GM23338 (cell line): Measurements from ENCODE around the gene OR2D3.

Experiments
- CREB1 ChIP-seq: fragments of 250-450 bp; sonication (Bioruptor Pico); IDR thresholded peaks from 2 replicates; pipeline ENCODE4 v1.5.0; 2020; ENCODE audit warnings: low read depth, mild to moderate bottlenecking, moderate library complexity
- EZH2 ChIP-seq: fragments of 200-600 bp; sonication (generic); IDR thresholded peaks from one replicate; pipeline ENCODE4 v1.8.0; 2017; ENCODE audit warnings: antibody characterized with exemption, mild to moderate bottlenecking, low read depth; ENCODE audit not compliant: unreplicated experiment
- EZH2phosphoT487 ChIP-seq: fragments of 200-600 bp; sonication (generic); IDR thresholded peaks from one replicate; pipeline ENCODE4 v1.8.1; 2018; ENCODE audit warnings: antibody characterized with exemption; ENCODE audit not compliant: unreplicated experiment
- JUNB ChIP-seq: IDR thresholded peaks from one replicate; pipeline ENCODE4 v1.6.1; 2016; ENCODE audit warnings: antibody characterized with exemption; ENCODE audit not compliant: unreplicated experiment
- NANOG ChIP-seq: IDR thresholded peaks from 2 replicates; pipeline ENCODE4 v1.6.1; 2016; ENCODE audit warnings: antibody characterized with exemption, borderline replicate concordance
- POLR2AphosphoS5 ChIP-seq: IDR thresholded peaks from 2 replicates; pipeline ENCODE4 v1.6.1; 2016; ENCODE audit warnings: antibody characterized with exemption, low read depth
- STAT1 ChIP-seq: IDR thresholded peaks from one replicate; pipeline ENCODE4 v1.6.1; 2016; ENCODE audit warnings: antibody characterized with exemption; ENCODE audit not compliant: unreplicated experiment
- ZNF114 ChIP-seq: fragments of 250-450 bp; sonication (Bioruptor Pico); IDR thresholded peaks from 2 replicates; pipeline ENCODE4 v1.5.0; 2020; ENCODE audit warnings: mild to moderate bottlenecking, moderate library complexity
- ZNF331 ChIP-seq: fragments of 250-450 bp; sonication (Bioruptor Pico); IDR thresholded peaks from 2 replicates; pipeline ENCODE4 v1.5.0; 2020; ENCODE audit warnings: low read depth, mild to moderate bottlenecking, moderate library complexity
- TF ChIP-seq, protein P1 (sequence below): IDR thresholded peaks from one replicate; pipeline ENCODE4 v1.6.1; 2018; ENCODE audit warnings: antibody characterized with exemption; ENCODE audit not compliant: unreplicated experiment
- TF ChIP-seq, protein P2 (sequence below), 2 experiments: fragments of 200-600 bp in 1 of 2; sonication (generic) in 1 of 2; conservative IDR thresholded peaks; 2 replicates each; pipeline versions ENCODE4 v1.5.1 to v1.6.1; 2016 to 2017; ENCODE audit warnings: antibody characterized with exemption in 2 of 2, low read depth in 2 of 2, mild to moderate bottlenecking in 2 of 2, moderate library complexity in 1 of 2
- TF ChIP-seq, protein P3 (sequence below): IDR thresholded peaks from 2 replicates; pipeline ENCODE4 v1.6.1; 2016; ENCODE audit warnings: antibody characterized with exemption
- TF ChIP-seq, protein P4 (sequence below): fragments of 250-450 bp; sonication (Bioruptor Pico); IDR thresholded peaks from 2 replicates; pipeline ENCODE4 v1.5.0; 2020; ENCODE audit warnings: mild to moderate bottlenecking, moderate library complexity

- TF ChIP-seq EZH2 (no peak), POLR2AphosphoS5 (no peak), CREB1 (CRISPR knock-in tag) (no peak), ZNF331 (CRISPR knock-in tag) (no peak), EZH2phosphoT487 (no peak), JUNB (no peak), NANOG (no peak), STAT1 (no peak), ZNF114 (CRISPR knock-in tag) (no peak)
- TF ChIP-seq, protein P1, sequence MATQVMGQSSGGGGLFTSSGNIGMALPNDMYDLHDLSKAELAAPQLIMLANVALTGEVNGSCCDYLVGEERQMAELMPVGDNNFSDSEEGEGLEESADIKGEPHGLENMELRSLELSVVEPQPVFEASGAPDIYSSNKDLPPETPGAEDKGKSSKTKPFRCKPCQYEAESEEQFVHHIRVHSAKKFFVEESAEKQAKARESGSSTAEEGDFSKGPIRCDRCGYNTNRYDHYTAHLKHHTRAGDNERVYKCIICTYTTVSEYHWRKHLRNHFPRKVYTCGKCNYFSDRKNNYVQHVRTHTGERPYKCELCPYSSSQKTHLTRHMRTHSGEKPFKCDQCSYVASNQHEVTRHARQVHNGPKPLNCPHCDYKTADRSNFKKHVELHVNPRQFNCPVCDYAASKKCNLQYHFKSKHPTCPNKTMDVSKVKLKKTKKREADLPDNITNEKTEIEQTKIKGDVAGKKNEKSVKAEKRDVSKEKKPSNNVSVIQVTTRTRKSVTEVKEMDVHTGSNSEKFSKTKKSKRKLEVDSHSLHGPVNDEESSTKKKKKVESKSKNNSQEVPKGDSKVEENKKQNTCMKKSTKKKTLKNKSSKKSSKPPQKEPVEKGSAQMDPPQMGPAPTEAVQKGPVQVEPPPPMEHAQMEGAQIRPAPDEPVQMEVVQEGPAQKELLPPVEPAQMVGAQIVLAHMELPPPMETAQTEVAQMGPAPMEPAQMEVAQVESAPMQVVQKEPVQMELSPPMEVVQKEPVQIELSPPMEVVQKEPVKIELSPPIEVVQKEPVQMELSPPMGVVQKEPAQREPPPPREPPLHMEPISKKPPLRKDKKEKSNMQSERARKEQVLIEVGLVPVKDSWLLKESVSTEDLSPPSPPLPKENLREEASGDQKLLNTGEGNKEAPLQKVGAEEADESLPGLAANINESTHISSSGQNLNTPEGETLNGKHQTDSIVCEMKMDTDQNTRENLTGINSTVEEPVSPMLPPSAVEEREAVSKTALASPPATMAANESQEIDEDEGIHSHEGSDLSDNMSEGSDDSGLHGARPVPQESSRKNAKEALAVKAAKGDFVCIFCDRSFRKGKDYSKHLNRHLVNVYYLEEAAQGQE = no peak
- TF ChIP-seq, protein P2, sequence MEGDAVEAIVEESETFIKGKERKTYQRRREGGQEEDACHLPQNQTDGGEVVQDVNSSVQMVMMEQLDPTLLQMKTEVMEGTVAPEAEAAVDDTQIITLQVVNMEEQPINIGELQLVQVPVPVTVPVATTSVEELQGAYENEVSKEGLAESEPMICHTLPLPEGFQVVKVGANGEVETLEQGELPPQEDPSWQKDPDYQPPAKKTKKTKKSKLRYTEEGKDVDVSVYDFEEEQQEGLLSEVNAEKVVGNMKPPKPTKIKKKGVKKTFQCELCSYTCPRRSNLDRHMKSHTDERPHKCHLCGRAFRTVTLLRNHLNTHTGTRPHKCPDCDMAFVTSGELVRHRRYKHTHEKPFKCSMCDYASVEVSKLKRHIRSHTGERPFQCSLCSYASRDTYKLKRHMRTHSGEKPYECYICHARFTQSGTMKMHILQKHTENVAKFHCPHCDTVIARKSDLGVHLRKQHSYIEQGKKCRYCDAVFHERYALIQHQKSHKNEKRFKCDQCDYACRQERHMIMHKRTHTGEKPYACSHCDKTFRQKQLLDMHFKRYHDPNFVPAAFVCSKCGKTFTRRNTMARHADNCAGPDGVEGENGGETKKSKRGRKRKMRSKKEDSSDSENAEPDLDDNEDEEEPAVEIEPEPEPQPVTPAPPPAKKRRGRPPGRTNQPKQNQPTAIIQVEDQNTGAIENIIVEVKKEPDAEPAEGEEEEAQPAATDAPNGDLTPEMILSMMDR (conservative IDR thresholded peaks at IDR 0.05; ENCODE audit: low read depth in 2 of 2) = no peak
- TF ChIP-seq, protein P3, sequence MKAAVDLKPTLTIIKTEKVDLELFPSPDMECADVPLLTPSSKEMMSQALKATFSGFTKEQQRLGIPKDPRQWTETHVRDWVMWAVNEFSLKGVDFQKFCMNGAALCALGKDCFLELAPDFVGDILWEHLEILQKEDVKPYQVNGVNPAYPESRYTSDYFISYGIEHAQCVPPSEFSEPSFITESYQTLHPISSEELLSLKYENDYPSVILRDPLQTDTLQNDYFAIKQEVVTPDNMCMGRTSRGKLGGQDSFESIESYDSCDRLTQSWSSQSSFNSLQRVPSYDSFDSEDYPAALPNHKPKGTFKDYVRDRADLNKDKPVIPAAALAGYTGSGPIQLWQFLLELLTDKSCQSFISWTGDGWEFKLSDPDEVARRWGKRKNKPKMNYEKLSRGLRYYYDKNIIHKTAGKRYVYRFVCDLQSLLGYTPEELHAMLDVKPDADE = no peak
- TF ChIP-seq, protein P4, sequence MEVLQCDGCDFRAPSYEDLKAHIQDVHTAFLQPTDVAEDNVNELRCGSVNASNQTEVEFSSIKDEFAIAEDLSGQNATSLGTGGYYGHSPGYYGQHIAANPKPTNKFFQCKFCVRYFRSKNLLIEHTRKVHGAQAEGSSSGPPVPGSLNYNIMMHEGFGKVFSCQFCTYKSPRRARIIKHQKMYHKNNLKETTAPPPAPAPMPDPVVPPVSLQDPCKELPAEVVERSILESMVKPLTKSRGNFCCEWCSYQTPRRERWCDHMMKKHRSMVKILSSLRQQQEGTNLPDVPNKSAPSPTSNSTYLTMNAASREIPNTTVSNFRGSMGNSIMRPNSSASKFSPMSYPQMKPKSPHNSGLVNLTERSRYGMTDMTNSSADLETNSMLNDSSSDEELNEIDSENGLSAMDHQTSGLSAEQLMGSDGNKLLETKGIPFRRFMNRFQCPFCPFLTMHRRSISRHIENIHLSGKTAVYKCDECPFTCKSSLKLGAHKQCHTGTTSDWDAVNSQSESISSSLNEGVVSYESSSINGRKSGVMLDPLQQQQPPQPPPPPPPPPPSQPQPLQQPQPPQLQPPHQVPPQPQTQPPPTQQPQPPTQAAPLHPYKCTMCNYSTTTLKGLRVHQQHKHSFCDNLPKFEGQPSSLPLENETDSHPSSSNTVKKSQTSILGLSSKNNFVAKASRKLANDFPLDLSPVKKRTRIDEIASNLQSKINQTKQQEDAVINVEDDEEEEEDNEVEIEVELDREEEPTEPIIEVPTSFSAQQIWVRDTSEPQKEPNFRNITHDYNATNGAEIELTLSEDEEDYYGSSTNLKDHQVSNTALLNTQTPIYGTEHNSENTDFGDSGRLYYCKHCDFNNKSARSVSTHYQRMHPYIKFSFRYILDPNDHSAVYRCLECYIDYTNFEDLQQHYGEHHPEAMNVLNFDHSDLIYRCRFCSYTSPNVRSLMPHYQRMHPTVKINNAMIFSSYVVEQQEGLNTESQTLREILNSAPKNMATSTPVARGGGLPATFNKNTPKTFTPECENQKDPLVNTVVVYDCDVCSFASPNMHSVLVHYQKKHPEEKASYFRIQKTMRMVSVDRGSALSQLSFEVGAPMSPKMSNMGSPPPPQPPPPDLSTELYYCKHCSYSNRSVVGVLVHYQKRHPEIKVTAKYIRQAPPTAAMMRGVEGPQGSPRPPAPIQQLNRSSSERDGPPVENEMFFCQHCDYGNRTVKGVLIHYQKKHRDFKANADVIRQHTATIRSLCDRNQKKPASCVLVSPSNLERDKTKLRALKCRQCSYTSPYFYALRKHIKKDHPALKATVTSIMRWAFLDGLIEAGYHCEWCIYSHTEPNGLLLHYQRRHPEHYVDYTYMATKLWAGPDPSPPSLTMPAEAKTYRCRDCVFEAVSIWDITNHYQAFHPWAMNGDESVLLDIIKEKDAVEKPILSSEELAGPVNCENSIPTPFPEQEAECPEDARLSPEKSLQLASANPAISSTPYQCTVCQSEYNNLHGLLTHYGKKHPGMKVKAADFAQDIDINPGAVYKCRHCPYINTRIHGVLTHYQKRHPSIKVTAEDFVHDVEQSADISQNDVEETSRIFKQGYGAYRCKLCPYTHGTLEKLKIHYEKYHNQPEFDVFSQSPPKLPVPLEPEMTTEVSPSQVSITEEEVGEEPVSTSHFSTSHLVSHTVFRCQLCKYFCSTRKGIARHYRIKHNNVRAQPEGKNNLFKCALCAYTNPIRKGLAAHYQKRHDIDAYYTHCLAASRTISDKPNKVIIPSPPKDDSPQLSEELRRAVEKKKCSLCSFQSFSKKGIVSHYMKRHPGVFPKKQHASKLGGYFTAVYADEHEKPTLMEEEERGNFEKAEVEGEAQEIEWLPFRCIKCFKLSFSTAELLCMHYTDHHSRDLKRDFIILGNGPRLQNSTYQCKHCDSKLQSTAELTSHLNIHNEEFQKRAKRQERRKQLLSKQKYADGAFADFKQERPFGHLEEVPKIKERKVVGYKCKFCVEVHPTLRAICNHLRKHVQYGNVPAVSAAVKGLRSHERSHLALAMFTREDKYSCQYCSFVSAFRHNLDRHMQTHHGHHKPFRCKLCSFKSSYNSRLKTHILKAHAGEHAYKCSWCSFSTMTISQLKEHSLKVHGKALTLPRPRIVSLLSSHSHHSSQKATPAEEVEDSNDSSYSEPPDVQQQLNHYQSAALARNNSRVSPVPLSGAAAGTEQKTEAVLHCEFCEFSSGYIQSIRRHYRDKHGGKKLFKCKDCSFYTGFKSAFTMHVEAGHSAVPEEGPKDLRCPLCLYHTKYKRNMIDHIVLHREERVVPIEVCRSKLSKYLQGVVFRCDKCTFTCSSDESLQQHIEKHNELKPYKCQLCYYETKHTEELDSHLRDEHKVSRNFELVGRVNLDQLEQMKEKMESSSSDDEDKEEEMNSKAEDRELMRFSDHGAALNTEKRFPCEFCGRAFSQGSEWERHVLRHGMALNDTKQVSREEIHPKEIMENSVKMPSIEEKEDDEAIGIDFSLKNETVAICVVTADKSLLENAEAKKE = no peak
Observed at GRCh38 chr11:6895010-6895409, 25.8 kb upstream of the OR2D3 start.
